K562 (cell line): Measurements from ENCODE around the gene TBPL2. TPM values are rescaled to one million over a fixed set of nuclear protein-coding genes. Genes with fewer than 3 reads are reported as not detected.

Experiments used
- ATAC-seq: fragments of 200-7000 bp; cut with Tn5 transposase; 3 replicates; pipeline ENCODE4 v1.9.1; 2020; ENCODE audit warnings: moderate library complexity
- BruUV-seq: library from RNA; stranded (reverse); fragments of 400-500 nt; replicated peaks from 2 replicates; lab custom pipeline; 2021; lab: Mats Ljungman, UMichigan
- CTCF ChIA-PET: fragments of 300-600 bp; formaldehyde crosslinking; extraction: SDS; loops from one replicate; lab custom pipeline; 2021; ENCODE audit warnings: low intra/inter-chr PET ratio; lab: Yijun Ruan, JAX
- POLR2A ChIA-PET: fragments of 300-600, 350-650 bp; sonication (Branson Sonifier 250); formaldehyde crosslinking; extraction: SDS; loops from one replicate; lab custom pipeline; 2021; ENCODE audit warnings: antibody characterized with exemption, inconsistent platforms; lab: Yijun Ruan, JAX
- DNase-seq, 4 experiments: peaks; one replicate each; pipeline versions ENCODE4 v3.0.0 to v3.0.0-alpha.2; 2011 to 2018; ENCODE audit warnings: low spot score in 3 of 4, mixed read lengths in 3 of 4; ENCODE audit errors: extremely low read depth in 1 of 4
- FAIRE-seq: peaks from 2 replicates; lab custom pipeline; 2011; peaks lifted over from hg19 to GRCh38; lab: Jason Lieb, UNC
- H2AFZ ChIP-seq: 2 replicates; pipeline ENCODE4 v1.6.0; 2011; ENCODE audit warnings: low read depth, low read length, control low read depth, inconsistent platforms
- H3K27ac ChIP-seq: fragments of 200-600 bp; 3 replicates; pipeline ENCODE4 v1.8.0; 2011; ENCODE audit warnings: low read depth, mild to moderate bottlenecking, control low read depth, inconsistent platforms, low read length, moderate library complexity, mixed read lengths; ENCODE audit errors: extremely low read depth
- H3K27me3 ChIP-seq, 2 experiments: fragments of 300-600 bp in 1 of 2; 2 replicates in 1 of 2; 3 replicates in 1 of 2; pipeline versions ENCODE4 v1.6.0 to v1.8.0; 2011; ENCODE audit warnings: inconsistent platforms in 2 of 2, low read length in 2 of 2, mild to moderate bottlenecking in 1 of 2, mixed read lengths in 1 of 2, moderate library complexity in 1 of 2; ENCODE audit not compliant: control insufficient read depth in 2 of 2, insufficient read depth in 2 of 2
- H3K36me3 ChIP-seq: fragments of 300-600 bp; 3 replicates; pipeline ENCODE4 v1.8.0; 2011; ENCODE audit warnings: mild to moderate bottlenecking, low read length, inconsistent platforms; ENCODE audit not compliant: control insufficient read depth, insufficient read depth
- H3K4me1 ChIP-seq, 2 experiments: fragments of 200-600 bp in 1 of 2; replicated peaks in 1 of 2; 2 replicates in 1 of 2; 3 replicates in 1 of 2; pipeline versions ENCODE4 v1.5.1 to v1.8.0; 2011; ENCODE audit warnings: inconsistent platforms in 2 of 2, low read length in 2 of 2, mild to moderate bottlenecking in 1 of 2, mixed read lengths in 1 of 2, moderate library complexity in 1 of 2; ENCODE audit not compliant: control insufficient read depth in 2 of 2, insufficient read depth in 2 of 2
- H3K4me2 ChIP-seq: 2 replicates; pipeline ENCODE4 v1.6.1; 2011; ENCODE audit warnings: low read length, control low read depth, inconsistent platforms, mixed read lengths; ENCODE audit not compliant: insufficient read depth
- H3K4me3 ChIP-seq: fragments of 200-600 bp; sonication (generic), shearing (Covaris generic); 2 replicates; pipeline ENCODE4 v1.5.1; 2016; ENCODE audit warnings: control low read depth, inconsistent platforms
- H3K79me2 ChIP-seq: fragments of 200-600 bp; 3 replicates; pipeline ENCODE4 v1.8.0; 2011; ENCODE audit warnings: low read length, inconsistent platforms; ENCODE audit not compliant: control insufficient read depth, insufficient read depth
- H3K9ac ChIP-seq, 2 experiments: 2 replicates each; pipeline versions ENCODE4 v1.6.0 to v1.6.1; 2011; ENCODE audit warnings: low read depth in 2 of 2, low read length in 2 of 2, control low read depth in 1 of 2, inconsistent platforms in 1 of 2, mild to moderate bottlenecking in 1 of 2, mixed read lengths in 1 of 2; ENCODE audit not compliant: insufficient read depth in 1 of 2
- H3K9me1 ChIP-seq: one replicate; pipeline ENCODE4 v1.6.0; 2011; ENCODE audit warnings: inconsistent platforms, mild to moderate bottlenecking, low read length, moderate library complexity; ENCODE audit not compliant: control insufficient read depth, insufficient read depth
- H3K9me3 ChIP-seq: replicated peaks from 2 replicates; pipeline ENCODE4 v1.5.1; 2011; ENCODE audit warnings: low read depth, low read length, inconsistent platforms; ENCODE audit not compliant: control insufficient read depth, insufficient read depth
- H4K20me1 ChIP-seq: replicated peaks from 2 replicates; pipeline ENCODE4 v1.6.1; 2011; ENCODE audit warnings: low read length, inconsistent platforms, mixed read lengths; ENCODE audit not compliant: control insufficient read depth, insufficient read depth
- ARID1B ChIP-seq: fragments of 450-650 bp; IDR thresholded peaks from 2 replicates; pipeline ENCODE4 v1.6.1; 2016; ENCODE audit warnings: antibody characterized with exemption, mild to moderate bottlenecking, inconsistent platforms
- ARID2 ChIP-seq: fragments of 450-650 bp; IDR thresholded peaks from 2 replicates; pipeline ENCODE4 v1.6.1; 2017; ENCODE audit warnings: antibody characterized with exemption, mild to moderate bottlenecking
- CBFA2T2 ChIP-seq: fragments of 450-650 bp; conservative IDR thresholded peaks from 2 replicates; pipeline ENCODE4 v1.6.1; 2017; ENCODE audit warnings: mild to moderate bottlenecking
- CTBP1 ChIP-seq: fragments of 450-650 bp; IDR thresholded peaks from 2 replicates; pipeline ENCODE4 v1.6.1; 2016; ENCODE audit warnings: borderline replicate concordance
- CTCF ChIP-seq, 3 experiments: IDR thresholded peaks in 2 of 3; conservative IDR thresholded peaks in 1 of 3; 2 replicates each; pipeline ENCODE4 v1.5.1; 2011 to 2012; ENCODE audit warnings: low read length in 3 of 3, mild to moderate bottlenecking in 3 of 3, control low read depth in 2 of 3, improper control_type of control experiment in 1 of 3, inconsistent platforms in 1 of 3, low read depth in 1 of 3, mixed read lengths in 1 of 3, moderate library complexity in 1 of 3; ENCODE audit not compliant: insufficient read depth in 2 of 3
- E4F1 ChIP-seq: fragments of 250-450 bp; sonication (Bioruptor Pico); IDR thresholded peaks from 2 replicates; pipeline ENCODE4 v1.5.0; 2021; ENCODE audit warnings: mild to moderate bottlenecking, borderline replicate concordance
- ETV1 ChIP-seq: fragments of 450-650 bp; conservative IDR thresholded peaks from 2 replicates; pipeline ENCODE4 v1.6.1; 2016; ENCODE audit warnings: missing genetic modification characterization, control low read depth, low read depth, missing compliant biosample characterization
- FOXK2 ChIP-seq, 2 experiments: fragments of 450-650 bp; IDR thresholded peaks in 1 of 2; conservative IDR thresholded peaks in 1 of 2; 2 replicates each; pipeline ENCODE4 v1.6.1; 2016; ENCODE audit warnings: low read depth in 2 of 2, mild to moderate bottlenecking in 1 of 2
- JUN ChIP-seq, 2 experiments: sonication (generic) in 1 of 2; formaldehyde crosslinking in 1 of 2; IDR thresholded peaks; 2 replicates each; pipeline versions ENCODE4 v1.6.1 to v1.8.0; 2012 to 2022; ENCODE audit warnings: borderline replicate concordance in 2 of 2, mild to moderate bottlenecking in 2 of 2, improper control_type of control experiment in 1 of 2, low read depth in 1 of 2, low read length in 1 of 2, missing genetic modification reagents in 1 of 2
- KDM1A ChIP-seq, 2 experiments: fragments of 450-650 bp; IDR thresholded peaks; 2 replicates each; pipeline ENCODE4 v1.6.1; 2016; ENCODE audit warnings: mild to moderate bottlenecking in 2 of 2
- RUNX1 ChIP-seq: sonication (generic); IDR thresholded peaks from 2 replicates; pipeline ENCODE4 v1.6.1; 2016; ENCODE audit warnings: antibody characterized with exemption, low read depth
- SMARCB1 ChIP-seq: IDR thresholded peaks from 2 replicates; pipeline ENCODE4 v1.6.1; 2011; ENCODE audit warnings: improper control_type of control experiment, low read depth; ENCODE audit not compliant: insufficient read length
- XRCC5 ChIP-seq: fragments of 200-400 bp; formaldehyde crosslinking; IDR thresholded peaks from 2 replicates; pipeline ENCODE4 v1.6.1; 2017; ENCODE audit warnings: low read depth, mild to moderate bottlenecking, low read length
- ZEB2 ChIP-seq: fragments of 450-650 bp; IDR thresholded peaks from 2 replicates; pipeline ENCODE4 v1.6.1; 2016
- ZNF121 ChIP-seq: sonication (generic); formaldehyde crosslinking; conservative IDR thresholded peaks from 2 replicates; pipeline ENCODE4 v1.8.0; 2022; ENCODE audit warnings: missing genetic modification reagents
- ZNF384 ChIP-seq: IDR thresholded peaks from 2 replicates; pipeline ENCODE4 v1.6.1; 2012; ENCODE audit warnings: low read depth, low read length, improper control_type of control experiment
- WGBS: fragments of 100-300 bp; shearing (Covaris generic); methylation state at CpG from one replicate; pipeline ENCODE4 v1.1.6; 2016; ENCODE audit warnings: low coverage, mixed read lengths; ENCODE audit not compliant: insufficient coverage; ENCODE audit errors: missing lambda C conversion rate; 5-methylcytosine and 5-hydroxymethylcytosine counted together
- in situ Hi-C: fragments of 300-500 bp; cut with MboI; formaldehyde crosslinking; loops from 4 replicates; pipeline ENCODE4 v1.15.0; 2018; ENCODE audit warnings: inconsistent platforms, mixed read lengths
- intact Hi-C: fragments of 100-400 bp; cut with micrococcal nuclease; formaldehyde crosslinking; loops from 2 replicates; pipeline ENCODE4 v1.14.2; 2022
- polyA plus RNA-seq, 8 experiments: library from polyadenylated mRNA; depleted of rRNA in 4 of 8; stranded (reverse) in 5 of 8; unstranded in 3 of 8; fragments of >200 nt; fragmentation: Nextera tagmentation in 2 of 8; fragmentation: Illumina TruSeq in 1 of 8; extraction: Ambion mirVana in 2 of 8; extraction: Trizol in 1 of 8; gene quantifications; 2 replicates each; pipeline versions ENCODE4 v1.2.1 to v1.2.3, GENCODE V29; 2011 to 2014; ENCODE audit warnings: inconsistent platforms in 1 of 8, missing spikeins in 1 of 8
- total RNA-seq, 7 experiments: library from RNA; depleted of rRNA in 6 of 7; stranded (reverse); fragments of >200 nt in 6 of 7; fragmentation: Illumina TruSeq in 2 of 7; extraction: Trizol in 2 of 7; gene quantifications; 2 replicates each; pipeline versions ENCODE4 v1.2.1 to v1.2.3, GENCODE V29; 2011 to 2021; ENCODE audit warnings: low replicate concordance in 1 of 7

The TBPL2 gene
- total and polyA plus RNA-seq, 9 of the 15 experiments (the other 6 are each of a cell fraction or from before 2014, with no cell fraction given), result not detected

GRCh38 chr14:55430024-55430690 is 10.3 kb downstream of the TBPL2 start (continued):
- peak; percentile 64 for TF ChIP-seq ZNF121 (CRISPR knock-in tag)
- peak; percentile 84 for TF ChIP-seq ZNF384
- peak; percentile 28 to 65 (median 40); a peak in 3 of 6 replicates for TF ChIP-seq CTCF (IDR thresholded peaks at IDR 0.05 in 2 of 3, conservative IDR thresholded peaks at IDR 0.05 in 1 of 3; ENCODE audit: insufficient read depth in 2 of 3, low read depth in 1 of 3, low read length in 3 of 3)
- no peak for TF ChIP-seq RUNX1
- 0 out of 2 replicates have a peak, but pooled peaks have one; percentile 12 for TF ChIP-seq ARID2

- Histone ChIP-seq H3K36me3 (no peaks in the 10 kb centered on the region), H3K4me3 (no peak overlapping the region), H3K27me3 (no peaks in the 10 kb centered on the region), H3K9ac (no peak overlapping the region), H3K79me2 (no peaks in the 10 kb centered on the region), H3K4me1 (peaks cover 0 to 4% of the 10 kb centered on the region in 2 experiments; a peak in 2 of 5 replicates), H2AFZ (no peak overlapping the region), H3K9me3 (no peaks in the 10 kb centered on the region), H3K4me2 (no peak overlapping the region), H4K20me1 (no peaks in the 10 kb centered on the region), H3K27ac (no peak overlapping the region), H3K9me1 (no peaks in the 10 kb centered on the region)
- FAIRE-seq (no peak), ATAC-seq (no peak), DNase-seq (peak; percentile 28 to 42 (median 34))
- in situ Hi-C loops (no loop called here), intact Hi-C loops (loop anchor here (5.0 to 10.0 kb wide), 2 partner anchors 53 to 325 kb away; no protein-coding TSS in a partner anchor)
- no TSS peak for BruUV-seq
- CTCF ChIA-PET, result no interaction called here
- 11% methylated on average over 6 of the region's 7 CpGs for WGBS
- POLR2A ChIA-PET, result interaction anchor here (0.5 to 0.8 kb wide), 2 partner anchors 12 to 1052 kb away, joined by 4 to 5 read pairs; no protein-coding TSS in a partner anchor
- TF ChIP-seq JUN (IDR thresholded peaks at IDR 0.05; ENCODE audit: borderline replicate concordance, low read depth, low read length) (peak; percentile 76), JUN (CRISPR knock-in tag; IDR thresholded peaks at IDR 0.05; ENCODE audit: borderline replicate concordance) (no peak), FOXK2 (conservative IDR thresholded peaks at IDR 0.05 in 1 of 2, IDR thresholded peaks at IDR 0.05 in 1 of 2; ENCODE audit: low read depth in 2 of 2) (no peak), ETV1 (tag) (no peak), E4F1 (no peak), ARID1B (0 out of 2 replicates have a peak, but pooled peaks have one; percentile 36), CBFA2T2 (peak; percentile 20; the same call in 1 of the 2 replicates), XRCC5 (no peak), CTBP1 (peak; percentile 71), KDM1A (IDR thresholded peaks at IDR 0.05) (peak in 1 of 2 experiments; percentile 19; a peak in 1 of 4 replicates), ZEB2 (peak; percentile 73), SMARCB1 (no peak)
These were observed 13.0 kb downstream of the TBPL2 start for GRCh38 chr14:55427439-55427838.
